SHP77 treated with DMSO at 0.1 percent for 48 hours (cell line): ENCODE data around the gene KIF13A.
"Not testable (repeated sequence)": the region's sequence is repeated elsewhere in the genome, so short reads cannot be mapped to it uniquely, and the experiment has no call there.

ENCODE experiments used
- DNase-seq: peaks from one replicate; lab custom pipeline; 2025; lab: John Stamatoyannopoulos, UW

KIF13A gene

DNA sequence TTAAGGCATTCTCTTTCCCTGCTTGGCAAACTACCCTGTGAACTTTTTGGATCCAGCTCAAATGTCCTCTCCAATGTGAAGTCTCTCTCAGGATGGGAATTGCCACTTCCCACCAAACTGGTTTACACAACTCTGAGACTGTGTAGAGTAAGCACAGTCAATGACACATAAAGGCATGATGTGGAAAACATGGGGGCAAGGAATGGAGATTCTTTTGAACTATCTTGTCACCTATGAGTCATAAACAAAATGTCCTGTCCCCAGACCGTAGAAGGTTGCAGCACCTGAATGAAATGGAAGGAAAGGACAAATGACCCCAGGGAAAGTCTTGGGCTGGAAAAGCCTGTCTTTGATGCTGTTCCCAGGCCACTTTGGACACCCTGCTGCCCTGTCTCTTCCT is 11.0 kb upstream of the KIF13A start:
- DNase-seq = no peak

DNA sequence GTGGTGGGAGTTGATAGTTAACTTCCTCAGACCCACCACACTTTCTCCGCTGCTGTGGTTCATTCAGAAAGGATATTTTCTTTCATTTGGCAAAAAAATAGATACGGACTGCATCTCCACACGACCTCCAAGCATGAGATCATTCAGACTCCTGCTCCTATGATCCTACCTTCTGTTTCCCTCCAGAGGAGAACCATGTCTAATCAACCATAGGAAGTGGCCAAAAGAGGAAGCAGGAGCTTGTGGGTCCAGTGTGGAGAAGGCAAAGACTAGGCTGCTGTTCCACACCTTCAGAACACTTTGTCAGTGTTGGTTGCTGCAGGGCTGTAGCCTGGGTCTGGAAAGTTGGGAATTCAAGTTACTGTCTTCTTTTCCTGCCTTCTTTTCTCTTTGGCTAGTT is 10.6 kb upstream of the KIF13A start:
- no peak for DNase-seq

DNA sequence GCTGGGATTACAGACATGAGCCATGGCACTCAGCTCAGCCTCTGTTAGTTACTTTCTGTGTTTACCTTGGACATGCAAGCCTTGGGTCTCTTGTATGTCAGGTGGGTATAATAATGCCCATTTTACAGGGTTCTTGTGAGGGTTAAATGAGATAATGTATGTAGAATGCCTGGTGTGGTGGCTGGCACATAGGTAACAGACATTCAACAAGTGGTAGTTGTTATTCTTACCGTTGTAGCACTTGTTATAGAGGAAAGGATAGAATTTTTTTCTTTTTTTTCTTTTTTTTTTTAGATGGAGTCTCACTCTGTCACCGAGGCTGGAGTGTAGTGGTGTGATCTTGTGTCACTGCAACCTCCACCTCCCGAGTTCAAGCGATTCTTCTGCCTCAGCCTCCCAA is 8.0 kb upstream of the KIF13A start:
- no peak for DNase-seq

DNA sequence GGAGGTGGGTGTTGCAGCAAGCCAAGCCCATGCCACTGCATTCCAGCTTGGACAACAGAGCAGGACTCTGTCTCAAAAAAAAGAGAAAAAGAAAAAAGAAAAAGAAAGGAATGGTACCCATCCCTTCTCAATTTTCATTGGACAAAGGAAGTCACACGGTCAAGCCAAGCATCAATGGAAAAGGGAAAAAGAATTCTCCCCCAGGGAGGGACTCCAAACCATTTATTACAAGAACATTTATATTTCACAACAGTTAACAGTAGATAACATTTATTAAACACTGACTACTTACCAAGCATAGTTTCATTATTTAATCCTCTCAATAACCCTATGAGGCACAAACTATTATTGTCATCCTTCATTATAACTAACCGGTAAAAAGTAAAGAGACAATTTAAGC is 6.6 kb upstream of the KIF13A start:
- no peak for DNase-seq

DNA sequence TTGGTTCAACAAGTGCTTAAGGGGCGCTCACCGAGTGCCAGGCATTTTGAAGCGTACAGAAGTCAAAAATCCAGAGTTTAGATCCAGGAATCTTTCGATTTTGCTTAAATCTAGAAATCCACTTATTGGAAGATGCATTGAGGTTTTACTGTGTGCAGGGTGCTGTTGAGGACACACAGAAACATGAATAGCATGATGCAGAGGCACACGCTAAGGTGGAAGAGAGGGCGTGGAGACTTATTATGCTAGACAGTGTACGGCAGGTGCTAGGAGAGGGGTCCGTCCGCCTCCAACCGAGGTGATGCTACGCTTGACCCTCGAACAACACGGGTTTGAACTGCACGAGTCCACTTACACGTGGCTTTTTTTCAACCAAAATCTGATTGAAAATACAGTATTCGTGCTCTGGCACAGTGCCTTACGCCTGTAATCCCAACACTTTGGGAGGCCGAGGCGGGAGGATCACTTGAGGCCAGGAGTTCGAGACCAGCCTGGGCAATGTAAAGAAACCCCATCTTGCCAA is 1.0 kb upstream of the KIF13A start:
- no peak for DNase-seq

DNA sequence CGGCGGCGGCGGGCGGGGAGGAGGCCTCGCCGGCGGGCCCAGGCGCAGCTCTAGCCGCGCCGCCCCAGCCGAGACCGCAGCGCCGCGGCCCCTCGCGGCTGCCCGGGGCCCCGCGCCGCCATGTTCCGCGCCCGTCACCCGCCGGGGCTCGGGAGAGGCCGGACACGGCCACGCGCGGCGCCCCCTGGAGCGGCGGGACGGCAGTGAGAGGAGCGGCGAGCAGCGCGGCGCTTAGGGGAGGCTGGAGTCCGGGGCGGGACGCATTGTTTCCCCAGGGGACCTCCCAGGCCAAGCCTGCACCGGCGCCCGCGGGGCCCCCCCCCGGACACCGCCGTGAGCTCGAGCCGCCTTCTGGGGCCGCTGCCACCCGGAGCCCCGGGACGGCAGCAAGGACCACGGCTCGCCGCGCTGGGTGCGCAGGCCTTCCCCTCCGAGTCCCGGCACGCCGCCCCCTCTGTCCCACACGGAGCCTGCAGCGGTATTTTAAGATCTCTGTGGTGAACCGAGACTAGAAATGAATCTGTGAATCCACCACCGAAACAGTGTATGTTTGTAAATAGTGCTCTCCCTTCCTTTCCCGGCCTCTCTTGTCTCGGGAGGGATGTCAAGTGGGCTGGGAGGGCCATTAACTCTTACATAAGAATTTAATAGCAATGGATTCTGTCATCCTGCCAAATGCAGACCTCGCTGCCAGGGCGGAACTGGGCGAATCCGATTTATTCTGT is 424 bp upstream of the KIF13A start:
- DNase-seq = no peak

DNA sequence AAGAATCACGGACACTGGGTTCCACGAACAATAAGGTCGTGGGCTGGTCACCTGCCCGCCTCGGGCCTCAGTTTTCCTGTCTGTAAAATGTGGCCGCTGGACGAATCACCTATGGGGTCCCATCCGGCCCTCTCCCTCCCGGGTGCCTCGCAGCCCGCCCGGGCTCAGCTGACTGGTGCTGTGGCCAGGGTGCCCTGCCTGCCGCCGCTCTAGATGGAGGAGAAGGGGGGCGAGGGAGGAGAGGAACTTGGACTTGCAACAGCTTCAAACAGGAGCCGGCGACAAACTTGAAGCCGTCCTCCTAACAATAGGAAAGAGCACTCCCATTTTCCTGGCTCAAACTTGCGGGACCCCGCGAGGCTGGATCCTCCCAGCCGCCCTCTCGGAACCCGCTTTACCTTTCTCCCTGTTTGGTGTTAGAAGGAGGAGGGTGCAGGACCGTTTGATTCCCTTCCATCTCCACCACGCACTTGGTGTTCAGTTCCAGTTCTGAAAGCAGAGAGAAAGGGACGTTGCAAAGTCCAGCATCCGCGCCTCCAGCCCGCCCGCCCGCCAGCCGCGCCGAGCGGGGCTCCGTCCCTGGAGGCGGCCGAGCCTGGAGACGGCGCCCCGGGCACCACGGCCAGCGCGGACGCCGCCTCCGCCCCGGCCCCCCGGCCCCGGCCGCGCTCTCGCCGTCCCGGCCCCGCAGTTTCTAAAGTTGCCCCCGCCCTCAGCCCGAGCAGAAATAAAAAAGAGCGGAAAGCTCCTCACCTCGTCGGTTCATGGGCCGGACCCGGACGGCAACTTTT is 584 bp downstream of the KIF13A start:
- no peak for DNase-seq

DNA sequence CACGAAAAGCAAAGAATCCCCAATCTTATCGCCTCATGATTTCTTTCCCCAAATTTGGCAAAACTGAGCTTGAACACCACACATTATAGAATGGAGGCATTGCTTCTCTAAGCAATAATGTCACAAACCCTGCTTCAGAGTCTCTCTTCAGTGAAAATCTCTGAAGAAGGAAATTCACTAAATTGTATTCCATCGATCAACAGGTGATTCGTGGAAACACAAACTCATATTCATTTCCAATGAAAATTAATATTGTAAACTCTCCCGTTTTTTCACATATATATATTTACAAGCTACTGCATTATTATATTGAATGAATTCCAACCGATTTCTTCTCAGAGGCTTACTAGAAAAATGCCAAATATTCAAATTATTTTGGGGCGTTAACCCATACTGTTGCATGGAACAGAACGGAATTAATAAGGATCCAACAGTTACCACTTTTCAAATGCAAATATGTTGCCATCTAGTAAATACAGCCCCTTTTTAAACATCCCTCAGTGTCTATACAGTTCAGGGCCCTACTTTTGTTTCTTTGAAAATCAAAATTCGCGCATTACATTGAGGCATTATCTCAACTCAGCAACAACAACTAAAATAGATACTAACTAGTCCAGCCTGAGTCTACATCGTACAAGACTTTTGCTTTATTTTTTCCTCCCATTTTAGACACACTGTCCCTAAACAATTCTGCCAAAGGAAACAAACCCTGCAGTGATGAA is 1.3 kb downstream of the KIF13A start:
- no peak for DNase-seq

DNA sequence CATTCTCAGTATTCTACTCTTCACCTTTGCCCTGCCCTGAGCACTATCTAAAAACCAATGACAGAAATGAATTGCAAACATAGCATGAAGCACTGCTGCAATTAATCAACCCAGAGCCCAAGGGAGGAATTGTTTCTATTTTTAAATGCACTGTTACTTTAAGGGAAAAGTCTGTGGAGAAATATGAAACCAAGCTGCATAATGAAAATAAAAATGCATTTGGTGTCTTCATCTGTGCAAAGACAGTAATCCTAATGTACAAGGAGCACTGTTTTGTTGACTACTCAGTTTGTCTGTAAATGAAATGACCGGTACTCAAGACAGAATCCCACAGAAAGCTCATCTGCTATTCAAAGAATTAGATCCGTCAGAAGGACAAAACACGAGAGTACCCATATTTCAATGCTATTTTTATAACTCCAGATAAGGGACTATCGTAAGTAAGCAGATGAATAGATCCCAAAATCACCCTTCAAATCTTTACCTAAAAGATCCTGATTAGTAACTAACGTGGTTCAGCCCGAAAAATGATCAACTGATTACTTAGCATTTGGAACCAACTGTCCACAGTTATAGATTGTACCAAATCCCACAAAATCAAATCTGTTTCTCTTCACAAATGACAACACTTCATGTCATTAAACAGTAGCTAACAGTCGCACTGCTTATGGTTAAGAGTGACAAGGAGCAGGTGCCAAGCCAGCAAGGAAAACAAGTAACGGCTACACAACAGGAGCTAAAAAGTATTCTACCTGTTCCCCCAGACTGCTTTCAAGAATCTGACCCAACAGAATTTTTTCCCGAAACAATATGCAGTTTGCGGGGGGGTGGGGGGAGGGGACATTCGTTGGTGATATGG is 2.4 kb downstream of the KIF13A start:
- DNase-seq = no peak

DNA sequence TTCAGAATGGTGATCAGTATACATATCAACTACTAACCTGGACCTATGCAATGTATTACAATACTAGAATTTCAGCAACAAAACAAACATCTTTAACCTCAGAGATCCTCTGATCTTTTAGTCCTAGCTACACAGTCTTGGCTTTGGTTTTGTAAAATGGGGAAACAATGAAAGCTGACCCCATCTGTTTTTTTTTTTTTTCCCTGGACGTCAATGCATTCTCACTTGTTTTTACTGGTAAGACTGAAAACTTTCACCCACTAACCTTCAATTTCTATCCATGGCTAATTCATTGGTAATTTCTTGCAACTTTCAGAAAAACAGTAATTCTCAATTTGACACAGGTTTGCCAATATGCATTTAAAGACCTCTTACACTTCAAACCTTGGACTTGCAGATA is 3.0 kb downstream of the KIF13A start:
- no peak for DNase-seq

DNA sequence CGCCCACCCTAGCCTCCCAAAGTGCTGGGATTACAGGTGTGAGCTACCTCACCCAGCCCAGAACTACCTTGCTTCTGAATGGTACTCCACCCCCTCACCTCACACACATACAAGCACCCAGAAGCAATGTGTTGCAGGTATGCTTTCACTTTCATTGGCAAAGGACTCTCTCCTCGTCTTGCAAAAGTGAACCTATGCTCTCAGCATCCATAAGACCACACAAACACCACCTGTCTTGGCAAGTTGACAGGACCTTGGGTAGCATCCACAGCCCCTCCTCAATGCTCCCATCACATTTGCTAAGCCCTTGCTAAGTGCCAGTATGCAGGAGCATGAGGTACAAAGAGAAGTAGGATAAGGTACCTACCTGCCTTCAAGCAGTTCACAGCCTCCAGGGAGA is 3.7 kb downstream of the KIF13A start:
- DNase-seq = no peak

DNA sequence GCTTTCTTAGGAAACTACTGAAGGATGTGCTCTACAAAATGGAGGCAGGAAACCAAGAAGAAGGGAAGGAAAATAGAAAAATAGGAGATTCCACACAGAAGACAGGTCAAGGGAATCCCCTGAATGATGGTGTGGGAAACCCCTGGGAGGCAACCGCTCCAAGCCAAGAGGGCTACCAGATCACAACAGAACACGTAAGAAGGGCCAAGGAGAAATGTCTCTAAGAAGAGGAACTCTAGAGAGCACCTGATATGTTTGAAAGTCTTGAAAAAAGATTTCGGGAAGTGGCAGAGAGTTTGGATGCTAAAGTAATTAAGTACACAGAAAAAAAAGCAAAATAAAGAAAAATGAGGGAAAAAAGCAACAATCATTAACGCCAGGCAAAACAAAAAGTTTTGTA is 7.1 kb downstream of the KIF13A start:
- DNase-seq = no peak

DNA sequence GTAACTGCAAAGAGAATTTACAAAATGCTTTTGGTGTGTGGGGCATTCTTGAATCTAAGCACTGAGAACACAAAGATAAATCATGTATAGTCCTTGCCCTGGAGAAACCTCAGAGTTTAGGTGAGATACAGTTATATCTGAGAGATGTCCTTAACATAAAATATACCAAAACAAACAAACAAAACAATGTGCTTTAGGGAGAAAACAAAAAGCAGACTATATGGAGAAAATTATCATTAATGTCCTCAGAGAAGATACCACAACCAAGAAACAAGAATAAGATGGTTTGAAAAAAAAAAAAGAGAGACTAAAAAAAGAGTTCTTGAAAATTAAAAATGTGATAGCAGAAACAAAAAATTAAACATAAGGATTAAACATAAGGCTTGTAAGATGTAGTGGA is 8.0 kb downstream of the KIF13A start:
- no peak for DNase-seq

DNA sequence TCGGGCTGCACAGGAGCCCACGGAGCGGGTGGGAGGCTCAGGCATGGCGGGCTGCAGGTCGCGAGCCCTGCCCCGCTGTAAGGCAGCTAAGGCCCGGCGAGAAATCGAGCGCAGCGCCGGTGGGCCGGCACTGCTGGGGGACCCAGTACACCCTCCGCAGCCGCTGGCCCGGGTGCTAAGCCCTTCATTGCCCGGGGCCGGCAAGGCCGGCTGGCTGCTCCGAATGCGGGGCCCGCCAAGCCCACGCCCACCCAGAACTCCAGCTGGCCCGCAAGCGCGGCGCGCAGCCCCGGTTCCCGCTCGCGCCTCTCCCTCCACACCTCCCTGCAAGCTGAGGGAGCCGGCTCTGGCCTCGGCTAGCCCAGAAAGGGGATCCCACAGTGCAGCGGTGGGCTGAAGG is 11.2 kb downstream of the KIF13A start:
- DNase-seq = not testable (repeated sequence)

DNA sequence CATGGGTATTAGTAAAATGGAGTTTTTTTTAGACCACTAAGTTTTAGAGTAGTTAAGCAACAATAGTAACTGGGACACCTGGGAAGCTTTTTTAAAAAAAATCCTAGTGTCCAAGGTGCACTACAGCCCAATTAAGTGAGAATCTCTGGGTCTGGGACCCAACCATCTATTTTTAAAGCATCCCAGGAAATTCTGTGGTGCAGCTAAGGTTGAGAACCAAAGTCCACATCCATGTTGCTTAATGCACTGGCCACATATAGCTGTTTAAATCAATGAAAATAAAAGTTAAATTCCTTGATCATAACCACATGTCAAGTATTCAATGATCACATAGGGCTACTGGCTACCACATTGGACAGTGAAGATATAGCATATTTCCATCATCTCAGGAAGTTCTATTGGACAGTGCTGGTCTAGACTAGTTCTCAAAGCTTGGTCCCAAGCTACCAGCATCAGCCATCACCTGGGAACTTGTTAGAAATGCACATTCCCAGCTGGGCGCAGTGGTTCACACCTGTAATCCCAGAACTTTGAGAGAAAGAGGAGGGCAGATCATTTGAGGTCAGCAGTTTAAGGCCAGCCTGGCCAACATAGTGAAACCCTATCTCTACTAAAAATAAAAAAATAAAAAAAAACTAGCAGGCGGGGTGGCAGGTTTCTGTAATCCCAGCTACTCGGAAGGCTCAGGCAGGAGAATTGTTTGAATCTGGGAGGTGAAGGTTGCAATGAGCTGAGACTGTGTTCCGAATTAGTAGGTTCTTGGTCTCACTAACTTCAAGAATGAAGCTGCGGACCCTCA is 12.7 kb downstream of the KIF13A start:
- no peak for DNase-seq

DNA sequence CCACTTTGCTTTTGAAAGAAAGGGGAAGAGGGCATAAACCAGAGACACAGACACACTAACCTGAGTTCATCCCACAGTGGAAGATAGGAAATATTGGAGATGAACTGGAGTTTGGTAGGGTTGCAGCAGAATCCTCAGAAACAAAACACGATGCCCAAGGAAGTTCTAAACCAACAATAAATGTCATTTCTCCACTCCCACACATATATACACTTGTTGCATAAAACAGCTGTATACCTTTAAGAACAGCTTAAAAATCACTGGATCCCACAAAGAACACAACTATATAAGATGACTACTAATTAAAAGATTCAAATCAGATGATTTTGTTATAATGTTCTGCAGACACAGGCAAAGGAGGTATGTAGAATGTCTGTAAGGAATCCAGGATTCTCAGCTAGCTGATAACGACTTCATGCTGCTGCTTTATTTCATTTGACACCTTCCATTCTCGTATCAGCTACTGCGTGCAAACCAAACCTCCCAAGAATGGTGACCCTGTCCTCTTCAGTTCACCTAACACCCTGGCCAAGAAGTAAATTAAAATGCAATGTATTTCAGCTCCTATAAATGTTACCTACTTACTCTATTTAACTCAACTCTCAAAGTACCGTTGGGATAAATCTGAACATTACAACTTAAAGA is 14.3 kb downstream of the KIF13A start:
- no peak for DNase-seq

DNA sequence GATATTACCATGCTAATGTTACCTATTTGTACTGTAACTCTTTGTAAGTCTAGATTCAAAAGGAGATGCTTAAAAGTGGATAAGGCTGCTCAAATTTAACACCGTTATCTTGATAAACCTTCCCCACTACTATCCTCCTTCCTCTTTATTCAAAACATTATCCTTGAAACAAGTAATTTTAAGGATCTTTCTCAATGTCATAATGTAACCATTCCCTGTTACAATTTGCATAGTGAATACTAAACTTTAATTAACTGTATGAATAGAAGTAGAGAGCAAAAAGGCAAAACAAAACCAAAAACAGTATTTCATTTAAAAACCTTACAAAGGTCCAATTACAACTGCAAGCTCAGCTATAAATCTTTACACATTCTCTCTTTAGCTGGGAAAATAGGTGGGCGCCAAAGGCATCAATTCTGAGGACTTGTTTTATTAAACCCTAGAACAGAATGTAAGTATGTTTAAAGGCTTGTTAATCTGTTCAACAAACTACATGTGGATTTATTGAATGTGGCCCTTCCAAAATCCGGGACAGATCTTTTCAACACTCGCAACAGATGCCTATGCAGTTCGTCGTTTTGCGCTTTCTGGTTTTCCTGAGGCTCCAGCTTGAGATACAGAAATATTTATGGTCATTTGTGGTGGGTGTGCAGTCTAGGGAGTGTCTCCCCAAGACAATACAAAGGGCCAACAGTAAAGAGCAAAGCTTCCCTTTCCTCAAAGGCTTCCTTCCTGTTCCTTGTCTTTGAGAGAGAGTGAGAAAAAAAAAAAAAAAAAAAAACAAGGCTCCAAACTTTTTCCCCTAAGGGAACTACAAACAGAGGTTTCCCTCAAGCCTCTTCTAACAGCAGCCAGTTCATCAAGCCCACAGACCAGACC is 15.1 kb downstream of the KIF13A start:
- no peak for DNase-seq

DNA sequence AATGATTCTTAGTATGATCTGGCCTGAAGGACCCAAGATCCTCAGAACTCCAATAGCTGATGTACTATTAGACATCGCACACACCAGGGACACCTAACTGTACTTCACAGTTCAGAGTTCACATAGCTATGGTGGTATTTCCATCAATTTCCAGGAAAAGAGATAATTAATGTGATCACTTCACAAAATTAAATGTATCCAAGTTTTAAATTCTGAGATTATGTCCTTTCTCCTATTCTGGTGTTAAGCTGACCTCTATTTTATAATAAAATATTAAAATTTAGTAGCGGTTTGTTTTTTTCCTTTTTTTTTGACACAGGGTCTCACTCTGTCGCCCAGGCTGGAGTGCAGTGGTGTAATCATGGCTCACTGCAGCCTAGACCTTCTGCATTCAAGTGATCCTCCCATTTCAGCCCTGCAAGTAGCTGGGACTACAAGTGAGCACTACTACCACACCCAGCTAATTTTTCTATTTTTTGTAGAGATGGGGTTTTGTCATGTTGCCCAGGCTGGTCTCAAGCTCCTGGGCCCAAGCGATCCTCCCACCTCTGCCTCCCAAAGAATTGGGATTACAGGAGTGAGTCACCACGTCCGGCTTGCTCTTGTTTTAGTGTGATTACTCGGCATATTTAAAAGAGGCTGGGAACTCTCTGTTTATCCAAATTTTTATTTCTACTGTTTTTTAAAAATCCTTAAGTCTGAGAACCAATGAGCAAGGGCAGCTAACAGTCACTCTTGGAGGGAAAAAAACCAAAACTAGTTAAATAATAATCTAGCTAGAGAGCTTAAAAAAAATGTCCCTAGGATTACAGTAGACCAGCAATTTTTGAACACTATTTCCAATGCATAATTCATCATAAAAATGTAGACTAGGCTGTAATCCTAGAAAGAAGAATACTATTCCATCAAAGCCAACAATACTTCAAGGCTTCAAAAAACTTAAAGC is 16.0 kb downstream of the KIF13A start:
- DNase-seq = no peak
